Panc1 (cell line): ENCODE data around the gene NFYC. TPM values are rescaled to one million over a fixed set of nuclear protein-coding genes. Genes with fewer than 3 reads are reported as not detected.

Experiments used
- ATAC-seq: fragments of 200-7000 bp; cut with Tn5 transposase; 2 replicates; pipeline ENCODE4 v1.9.1; 2020; ENCODE audit warnings: mild to moderate bottlenecking, moderate library complexity
- BruUV-seq: library from RNA; stranded (reverse); fragments of 400-500 nt; replicated peaks from 2 replicates; lab custom pipeline; 2021; lab: Mats Ljungman, UMichigan
- CTCF ChIA-PET: fragments of 300-600 bp; sonication (Branson Sonifier 250); formaldehyde crosslinking; loops from one replicate; lab custom pipeline; 2022; ENCODE audit warnings: antibody characterized with exemption; lab: Charles Lee
- POLR2A ChIA-PET: fragments of 300-600 bp; sonication (Branson Sonifier 250); formaldehyde crosslinking; loops from one replicate; lab custom pipeline; 2022; ENCODE audit warnings: antibody characterized with exemption; lab: Charles Lee
- DNase-seq: peaks from one replicate; pipeline ENCODE4 v3.0.0-alpha.2; 2010; ENCODE audit warnings: low read depth, low spot score
- H3K27ac ChIP-seq: 2 replicates; pipeline ENCODE4 v1.5.1; 2011; ENCODE audit warnings: mild to moderate bottlenecking, low read length, inconsistent platforms
- H3K27me3 ChIP-seq: fragments of 200-500 bp; sonication (Bioruptor generic); 2 replicates; pipeline ENCODE4 v1.6.0; 2014; ENCODE audit warnings: low read length, inconsistent platforms; ENCODE audit not compliant: control insufficient read depth, insufficient read depth
- H3K36me3 ChIP-seq: fragments of 200-500 bp; sonication (Bioruptor generic); 2 replicates; pipeline ENCODE4 v1.5.1; 2014; ENCODE audit warnings: inconsistent platforms, mild to moderate bottlenecking, low read length, moderate library complexity; ENCODE audit not compliant: control insufficient read depth, insufficient read depth
- H3K4me1 ChIP-seq: 2 replicates; pipeline ENCODE4 v1.5.1; 2011; ENCODE audit warnings: inconsistent platforms, mild to moderate bottlenecking, low read length, moderate library complexity; ENCODE audit not compliant: control insufficient read depth, insufficient read depth
- H3K4me3 ChIP-seq, 2 experiments: 2 replicates each; pipeline ENCODE4 v1.5.1; 2011 to 2012; ENCODE audit warnings: low read depth in 2 of 2, low read length in 2 of 2, mild to moderate bottlenecking in 2 of 2, inconsistent platforms in 1 of 2, moderate library complexity in 1 of 2
- H3K9me3 ChIP-seq: fragments of 200-500 bp; sonication (Bioruptor generic); 2 replicates; pipeline ENCODE4 v1.5.1; 2014; ENCODE audit warnings: low read depth, mild to moderate bottlenecking, inconsistent platforms, low read length, moderate library complexity; ENCODE audit not compliant: control insufficient read depth, insufficient read depth
- CTCF ChIP-seq: fragments of 450-650 bp; IDR thresholded peaks from 2 replicates; pipeline ENCODE4 v1.5.1; 2017; ENCODE audit warnings: mild to moderate bottlenecking
- POLR2AphosphoS5 ChIP-seq: IDR thresholded peaks from 2 replicates; pipeline ENCODE4 v1.6.1; 2012; ENCODE audit warnings: mild to moderate bottlenecking, low read depth, low read length, moderate library complexity
- REST ChIP-seq, 2 experiments: IDR thresholded peaks; 2 replicates each; pipeline ENCODE4 v1.6.1; 2011 to 2012; ENCODE audit warnings: low read depth in 2 of 2, control low read depth in 1 of 2, low read length in 1 of 2, mild to moderate bottlenecking in 1 of 2, moderate library complexity in 1 of 2; ENCODE audit not compliant: insufficient read depth in 1 of 2
- SIN3A ChIP-seq: IDR thresholded peaks from 2 replicates; pipeline ENCODE4 v1.6.1; 2012; ENCODE audit warnings: low read depth, mild to moderate bottlenecking, low read length, moderate library complexity, borderline replicate concordance; ENCODE audit not compliant: insufficient read depth
- TCF7L2 ChIP-seq: IDR thresholded peaks from 2 replicates; pipeline ENCODE4 v1.6.1; 2011; ENCODE audit warnings: mild to moderate bottlenecking, low read depth, low read length, inconsistent platforms
- in situ Hi-C: cut with HindIII; loops from 2 replicates; pipeline ENCODE4 v1.10.0; 2016; ENCODE audit warnings: low sequenced_read_pairs, low pct_unique_long_range_greater_than_20kb
- intact Hi-C: fragments of 100-400 bp; cut with micrococcal nuclease; formaldehyde crosslinking; loops from one replicate; pipeline ENCODE4 v1.10.0; 2022; ENCODE audit not compliant: unreplicated experiment
- total RNA-seq: library from RNA; stranded (reverse); gene quantifications from one replicate; pipeline ENCODE4 v1.2.1, GENCODE V29; 2021; ENCODE audit not compliant: unreplicated experiment

The NFYC gene
- total RNA-seq, 1 experiment from 2014 or later, result 81.9 TPM

- H3K4me3 ChIP-seq, result no peak overlapping the region
- no peak for TF ChIP-seq REST (IDR thresholded peaks at IDR 0.05; ENCODE audit: insufficient read depth in 1 of 2, low read depth in 2 of 2, low read length in 1 of 2)
- TF ChIP-seq CTCF, result no peak
- TF ChIP-seq TCF7L2, result no peak
- TF ChIP-seq POLR2AphosphoS5, result no peak
- no peak for TF ChIP-seq SIN3A
- POLR2A ChIA-PET, result interaction anchor here (0.9 kb wide), 1 partner anchor 31 kb away, joined by 4 read pairs; no protein-coding TSS in a partner anchor
- H3K9me3 ChIP-seq, result no peaks in the 10 kb centered on the region
- intact Hi-C loops (no loop called here), in situ Hi-C loops (no loop called here)
- H3K36me3 ChIP-seq, result no peaks in the 10 kb centered on the region
- no peaks in the 10 kb centered on the region for H3K27me3 ChIP-seq
- no peaks in the 10 kb centered on the region for H3K4me1 ChIP-seq
- CTCF ChIA-PET, result interaction anchor here (0.6 kb wide), 1 partner anchor 200 kb away, joined by 4 read pairs; no protein-coding TSS in a partner anchor
- BruUV-seq, result no TSS peak
- ATAC-seq (no peak), DNase-seq (no peak)
- H3K27ac ChIP-seq, result no peak overlapping the region
These were observed 25.6 kb downstream of the NFYC start for GRCh38 chr1:40717065-40717464.

- no peak for ATAC-seq
- CTCF ChIA-PET, result no interaction called here
- in situ Hi-C loops, result no loop called here
These were observed 26.5 kb downstream of the NFYC start for GRCh38 chr1:40717955-40718354.

More at GRCh38 chr1:40717955-40718354, 26.5 kb downstream of the NFYC start:
- Histone ChIP-seq H3K9me3 (no peaks in the 10 kb centered on the region), H3K4me3 (no peak overlapping the region), H3K27me3 (no peaks in the 10 kb centered on the region), H3K4me1 (no peaks in the 10 kb centered on the region), H3K36me3 (no peaks in the 10 kb centered on the region), H3K27ac (no peak overlapping the region)
- POLR2A ChIA-PET, result interaction anchor here (0.6 kb wide), 1 partner anchor 17 kb away, joined by 3 read pairs; no protein-coding TSS in a partner anchor
- no peak for TF ChIP-seq POLR2AphosphoS5
- no peak for TF ChIP-seq TCF7L2
- no peak for TF ChIP-seq SIN3A
- TF ChIP-seq REST (IDR thresholded peaks at IDR 0.05; ENCODE audit: insufficient read depth in 1 of 2, low read depth in 2 of 2, low read length in 1 of 2), result no peak
- no peak for TF ChIP-seq CTCF
- DNase-seq, result no peak
- no TSS peak for BruUV-seq
- intact Hi-C loops, result no loop called here
